ENCODE measurements around the gene PSMA4.
"Not testable (repeated sequence)": the region's sequence is repeated elsewhere in the genome, so short reads cannot be mapped to it uniquely, and the experiment has no call there.

PSMA4 gene

GRCh38 chr15:78540141-78540870 lies at the start of gene PSMA4:
TSS of gene PSMA4 (plus strand) at chr15:78540444. CDS start at chr15:78541928, 1,484 bp downstream.
- Mint-ChIP-seq H3K4me3 (peak within 1 kb of the TSS; percentile 95), H3K27ac (peak within 1 kb of the TSS; percentile 99), H3K36me3 (ENCODE audit: low read depth) (peaks cover 52% of the 10 kb centered on the region), H3K9me3 (no peaks in the 10 kb centered on the region), H3K27me3 (no peaks in the 10 kb centered on the region), H3K4me1 (ENCODE audit: low read depth) (peaks cover 39% of the 10 kb centered on the region)
- intact Hi-C loops (cut with micrococcal nuclease), result no loop called here

GRCh38 chr15:78492872-78493271 lies 47.4 kb upstream of the PSMA4 start:
- Mint-ChIP-seq H3K9me3 (no peaks in the 10 kb centered on the region), H3K4me3 (no peak overlapping the region), H3K4me1 (ENCODE audit: low read depth) (no peaks in the 10 kb centered on the region), H3K36me3 (ENCODE audit: low read depth) (peaks cover 98% of the 10 kb centered on the region), H3K27me3 (no peaks in the 10 kb centered on the region), H3K27ac (no peak overlapping the region)
- intact Hi-C loops (cut with micrococcal nuclease), result no loop called here

- peaks cover 7% of the 10 kb centered on the region for H3K4me1 Mint-ChIP-seq (ENCODE audit: low read depth)
- H3K9me3 Mint-ChIP-seq, result peaks cover 7% of the 10 kb centered on the region
- H3K36me3 Mint-ChIP-seq (ENCODE audit: low read depth), result peaks cover 50% of the 10 kb centered on the region
- H3K27me3 Mint-ChIP-seq, result peaks cover 10% of the 10 kb centered on the region
- H3K4me3 Mint-ChIP-seq, result no peak overlapping the region
- no peak overlapping the region for H3K27ac Mint-ChIP-seq
- intact Hi-C loops (cut with micrococcal nuclease), result no loop called here
Observed at GRCh38 chr15:78501857-78502256, 38.4 kb upstream of the PSMA4 start.

- Mint-ChIP-seq H3K36me3 (ENCODE audit: low read depth) (peaks cover 42% of the 10 kb centered on the region), H3K27ac (no peak overlapping the region), H3K9me3 (peaks cover 7% of the 10 kb centered on the region), H3K4me1 (ENCODE audit: low read depth) (peaks cover 15% of the 10 kb centered on the region), H3K27me3 (peaks cover 18% of the 10 kb centered on the region), H3K4me3 (no peak overlapping the region)
- intact Hi-C loops (cut with micrococcal nuclease), result no loop called here
Observed at GRCh38 chr15:78502641-78503040, 37.6 kb upstream of the PSMA4 start.

GRCh38 chr15:78506971-78507830 lies 33.0 kb upstream of the PSMA4 start, which contains the start of gene HYKK:
TSS of gene HYKK (plus strand) at chr15:78507577. CDS start at chr15:78513089, 5,512 bp downstream.
- no peaks in the 10 kb centered on the region for H3K36me3 Mint-ChIP-seq (ENCODE audit: low read depth)
- H3K27me3 Mint-ChIP-seq, result peaks cover 36% of the 10 kb centered on the region
- peak within 1 kb of the TSS; percentile 89 for H3K4me3 Mint-ChIP-seq
- H3K27ac Mint-ChIP-seq, result no peak within 1 kb of the TSS
- intact Hi-C loops (cut with micrococcal nuclease), result no loop called here
- H3K9me3 Mint-ChIP-seq, result no peaks in the 10 kb centered on the region
- H3K4me1 Mint-ChIP-seq (ENCODE audit: low read depth), result peaks cover 18% of the 10 kb centered on the region

- Mint-ChIP-seq H3K36me3 (ENCODE audit: low read depth) (no peaks in the 10 kb centered on the region), H3K27me3 (peaks cover 36% of the 10 kb centered on the region), H3K27ac (no peak overlapping the region), H3K9me3 (no peaks in the 10 kb centered on the region), H3K4me3 (peak overlapping the region; percentile 89), H3K4me1 (ENCODE audit: low read depth) (peaks cover 18% of the 10 kb centered on the region)
- intact Hi-C loops (cut with micrococcal nuclease), result no loop called here
Observed at GRCh38 chr15:78507831-78508160, 32.4 kb upstream of the PSMA4 start.

- no peaks in the 10 kb centered on the region for H3K36me3 Mint-ChIP-seq (ENCODE audit: low read depth)
- intact Hi-C loops (cut with micrococcal nuclease), result no loop called here
- H3K9me3 Mint-ChIP-seq, result no peaks in the 10 kb centered on the region
- peak overlapping the region; percentile 89 for H3K4me3 Mint-ChIP-seq
- H3K27me3 Mint-ChIP-seq, result peaks cover 36% of the 10 kb centered on the region
- no peak overlapping the region for H3K27ac Mint-ChIP-seq
- H3K4me1 Mint-ChIP-seq (ENCODE audit: low read depth), result peaks cover 18% of the 10 kb centered on the region
Observed at GRCh38 chr15:78508272-78508671, 32.0 kb upstream of the PSMA4 start.

GRCh38 chr15:78509726-78510312 lies 30.4 kb upstream of the PSMA4 start:
- Mint-ChIP-seq H3K27ac (no peak overlapping the region), H3K4me1 (ENCODE audit: low read depth) (peaks cover 18% of the 10 kb centered on the region), H3K9me3 (no peaks in the 10 kb centered on the region), H3K36me3 (ENCODE audit: low read depth) (no peaks in the 10 kb centered on the region), H3K4me3 (no peak overlapping the region), H3K27me3 (peaks cover 36% of the 10 kb centered on the region)
- intact Hi-C loops (cut with micrococcal nuclease), result no loop called here

GRCh38 chr15:78520035-78520434 lies 20.2 kb upstream of the PSMA4 start:
- not testable (repeated sequence) for H3K4me1 Mint-ChIP-seq (ENCODE audit: low read depth)

GRCh38 chr15:78524230-78524629 lies 16.0 kb upstream of the PSMA4 start:
- Mint-ChIP-seq H3K27me3 (no peaks in the 10 kb centered on the region), H3K4me3 (no peak overlapping the region), H3K36me3 (ENCODE audit: low read depth) (no peaks in the 10 kb centered on the region), H3K27ac (no peak overlapping the region), H3K4me1 (ENCODE audit: low read depth) (no peaks in the 10 kb centered on the region), H3K9me3 (no peaks in the 10 kb centered on the region)
- intact Hi-C loops (cut with micrococcal nuclease), result no loop called here

More at GRCh38 chr15:78520035-78520434, 20.2 kb upstream of the PSMA4 start:
- H3K9me3 Mint-ChIP-seq; H3K27me3 Mint-ChIP-seq; H3K36me3 Mint-ChIP-seq (ENCODE audit: low read depth); H3K4me3 Mint-ChIP-seq; intact Hi-C loops (cut with micrococcal nuclease); H3K27ac Mint-ChIP-seq: not testable (repeated sequence)

- Mint-ChIP-seq H3K27me3 (no peaks in the 10 kb centered on the region), H3K4me3 (no peak overlapping the region), H3K36me3 (ENCODE audit: low read depth) (no peaks in the 10 kb centered on the region), H3K4me1 (ENCODE audit: low read depth) (no peaks in the 10 kb centered on the region), H3K9me3 (no peaks in the 10 kb centered on the region), H3K27ac (no peak overlapping the region)
- intact Hi-C loops (cut with micrococcal nuclease), result no loop called here
Observed at GRCh38 chr15:78527325-78527724, 12.9 kb upstream of the PSMA4 start.

- peaks cover 11% of the 10 kb centered on the region for H3K4me1 Mint-ChIP-seq (ENCODE audit: low read depth)
- no peaks in the 10 kb centered on the region for H3K9me3 Mint-ChIP-seq
Observed at GRCh38 chr15:78533331-78533730, 6.9 kb upstream of the PSMA4 start.

GRCh38 chr15:78536134-78536533 lies 4.1 kb upstream of the PSMA4 start:
- H3K4me3 Mint-ChIP-seq, result no peak overlapping the region
- no peaks in the 10 kb centered on the region for H3K9me3 Mint-ChIP-seq
- H3K36me3 Mint-ChIP-seq (ENCODE audit: low read depth), result peaks cover 13% of the 10 kb centered on the region
- intact Hi-C loops (cut with micrococcal nuclease), result loop anchor here (5.0 kb wide), 1 partner anchor 99 kb away; the partner anchor contains the start of gene IREB2
- peak overlapping the region; percentile 25 for H3K27ac Mint-ChIP-seq
- H3K4me1 Mint-ChIP-seq (ENCODE audit: low read depth), result peaks cover 22% of the 10 kb centered on the region
- no peaks in the 10 kb centered on the region for H3K27me3 Mint-ChIP-seq

More at GRCh38 chr15:78533331-78533730, 6.9 kb upstream of the PSMA4 start:
- intact Hi-C loops (cut with micrococcal nuclease), result no loop called here
- H3K36me3 Mint-ChIP-seq (ENCODE audit: low read depth), result no peaks in the 10 kb centered on the region
- H3K4me3 Mint-ChIP-seq, result no peak overlapping the region
- no peaks in the 10 kb centered on the region for H3K27me3 Mint-ChIP-seq
- no peak overlapping the region for H3K27ac Mint-ChIP-seq

All from dendritic cell treated with granulocyte-macrophage colony-stimulating factor and Interleukin-4, amounts not matched to agents 40 ng/mL and 50 ng/mL, for 4 days (primary cell).